Keratinocyte (primary cell): ENCODE data around the gene PAX3. TPM values are rescaled to one million over a fixed set of nuclear protein-coding genes. Genes with fewer than 3 reads are reported as not detected.

Experiments used
- DNase-seq: peaks from one replicate; pipeline ENCODE4 v3.0.0-alpha.2; 2011; ENCODE audit warnings: low read depth, missing footprints, low spot score
- FAIRE-seq: peaks from 2 replicates; lab custom pipeline; 2011; peaks lifted over from hg19 to GRCh38; lab: Jason Lieb, UNC
- H2AFZ ChIP-seq: 2 replicates; pipeline ENCODE4 v1.6.0; 2012; ENCODE audit warnings: low read length, control low read depth, inconsistent platforms; ENCODE audit not compliant: control insufficient read depth
- H3K27ac ChIP-seq: 2 replicates; pipeline ENCODE4 v1.5.1; 2011; ENCODE audit warnings: low read length; ENCODE audit not compliant: control insufficient read depth, insufficient read depth
- H3K27me3 ChIP-seq: 3 replicates; pipeline ENCODE4 v1.6.0; 2011; ENCODE audit warnings: low read length; ENCODE audit not compliant: control insufficient read depth, insufficient read depth; ENCODE audit errors: extremely low read depth
- H3K36me3 ChIP-seq, 2 experiments: 2 replicates in 1 of 2; 3 replicates in 1 of 2; pipeline ENCODE4 v1.5.1; 2011; ENCODE audit warnings: low read length in 2 of 2, mild to moderate bottlenecking in 1 of 2; ENCODE audit not compliant: control insufficient read depth in 2 of 2, insufficient read depth in 2 of 2; ENCODE audit errors: extremely low read depth in 1 of 2
- H3K4me1 ChIP-seq: 3 replicates; pipeline ENCODE4 v1.5.1; 2011; ENCODE audit warnings: low read length; ENCODE audit not compliant: control insufficient read depth, insufficient read depth; ENCODE audit errors: extremely low read depth
- H3K4me2 ChIP-seq: 3 replicates; pipeline ENCODE4 v1.6.0; 2011; ENCODE audit warnings: low read depth, low read length; ENCODE audit not compliant: control insufficient read depth, insufficient read depth; ENCODE audit errors: extremely low read depth
- H3K4me3 ChIP-seq, 3 experiments: fragments of 200-600 bp in 1 of 3; sonication (generic) in 1 of 3; 2 replicates in 2 of 3; 3 replicates in 1 of 3; pipeline ENCODE4 v1.5.1; 2011 to 2016; ENCODE audit warnings: low read length in 3 of 3, mild to moderate bottlenecking in 3 of 3, control low read depth in 2 of 3, inconsistent platforms in 1 of 3, low read depth in 1 of 3, mixed read lengths in 1 of 3, mixed run types in 1 of 3, moderate library complexity in 1 of 3; ENCODE audit not compliant: control insufficient read depth in 2 of 3, insufficient read depth in 2 of 3; ENCODE audit errors: extremely low read depth in 1 of 3
- H3K79me2 ChIP-seq: 2 replicates; pipeline ENCODE4 v1.6.0; 2012; ENCODE audit warnings: low read length; ENCODE audit not compliant: control insufficient read depth, insufficient read depth
- H3K9ac ChIP-seq: 3 replicates; pipeline ENCODE4 v1.6.0; 2011; ENCODE audit warnings: low read length; ENCODE audit not compliant: control insufficient read depth, insufficient read depth; ENCODE audit errors: extremely low read depth
- H3K9me1 ChIP-seq: 3 replicates; pipeline ENCODE4 v1.6.0; 2011; ENCODE audit warnings: low read length; ENCODE audit not compliant: control insufficient read depth, insufficient read depth; ENCODE audit errors: extremely low read depth
- H3K9me3 ChIP-seq: 2 replicates; pipeline ENCODE4 v1.5.1; 2012; ENCODE audit warnings: low read depth, low read length; ENCODE audit not compliant: control insufficient read depth
- H4K20me1 ChIP-seq: 3 replicates; pipeline ENCODE4 v1.6.0; 2011; ENCODE audit warnings: low read length; ENCODE audit not compliant: control insufficient read depth, insufficient read depth; ENCODE audit errors: extremely low read depth
- EZH2 ChIP-seq: IDR thresholded peaks from one replicate; pipeline ENCODE4 v1.6.1; 2012; ENCODE audit warnings: inconsistent platforms, mild to moderate bottlenecking, low read length, moderate library complexity
- dilution Hi-C: fragments of 300-500 bp; cut with MboI; formaldehyde crosslinking; loops from one replicate; pipeline ENCODE4 v1.7.0; 2020; ENCODE audit warnings: low sequenced_read_pairs; ENCODE audit not compliant: extremely low pct_ligation_motif_present
- polyA plus RNA-seq, 5 experiments: library from polyadenylated mRNA; depleted of rRNA in 3 of 5; stranded (reverse) in 3 of 5; stranded (forward) in 1 of 5; unstranded in 1 of 5; fragments of >200 nt; gene quantifications; 1 replicate in 1 of 5; 2 replicates in 3 of 5; 3 replicates in 1 of 5; pipeline versions ENCODE4 v1.2.1 to v1.2.3, GENCODE V29; 2011 to 2012; ENCODE audit warnings: missing spikeins in 2 of 5, low read depth in 1 of 5, low replicate concordance in 1 of 5
- TF ChIP-seq, protein P1 (sequence below), 3 experiments: IDR thresholded peaks in 1 of 3; conservative IDR thresholded peaks in 1 of 3; optimal IDR thresholded peaks in 1 of 3; 2 replicates in 2 of 3; 3 replicates in 1 of 3; pipeline versions ENCODE3 to v1.5.1; 2011; ENCODE audit warnings: low read length in 3 of 3, mild to moderate bottlenecking in 3 of 3, moderate library complexity in 2 of 3, control low read depth in 1 of 3, inconsistent platforms in 1 of 3; ENCODE audit not compliant: insufficient read depth in 2 of 3; ENCODE audit errors: extremely low read depth in 1 of 3

Gene PAX3
- polyA plus RNA-seq, 1 donor (not counting 4 experiments of a cell fraction or from before 2014, with no cell fraction given), result not detected

DNA sequence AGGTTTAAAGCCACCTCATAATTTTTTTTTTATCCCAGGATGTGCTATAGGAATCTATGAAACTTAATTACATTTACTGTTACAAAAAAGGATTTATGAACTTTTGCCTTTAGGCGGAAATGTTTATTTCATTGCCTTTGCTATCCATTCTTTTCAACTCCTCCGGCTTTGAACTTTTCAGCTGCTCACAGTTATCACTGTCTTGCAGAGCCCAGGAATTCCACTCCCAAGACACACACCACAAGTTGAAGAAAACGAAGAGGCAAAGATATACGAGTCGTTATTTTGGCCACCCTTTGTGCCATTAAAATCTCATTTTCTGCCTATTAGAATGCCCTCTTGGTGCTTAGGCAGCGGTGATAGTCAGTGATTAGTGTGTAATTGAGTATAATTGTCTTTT lies 80.0 kb downstream of the PAX3 start:
- H3K27me3 ChIP-seq, result peaks cover 4% of the 10 kb centered on the region
- H3K27ac ChIP-seq, result no peak overlapping the region
- H3K4me1 ChIP-seq, result no peaks in the 10 kb centered on the region
- no peaks in the 10 kb centered on the region for H3K9me3 ChIP-seq
- TF ChIP-seq, protein P1, sequence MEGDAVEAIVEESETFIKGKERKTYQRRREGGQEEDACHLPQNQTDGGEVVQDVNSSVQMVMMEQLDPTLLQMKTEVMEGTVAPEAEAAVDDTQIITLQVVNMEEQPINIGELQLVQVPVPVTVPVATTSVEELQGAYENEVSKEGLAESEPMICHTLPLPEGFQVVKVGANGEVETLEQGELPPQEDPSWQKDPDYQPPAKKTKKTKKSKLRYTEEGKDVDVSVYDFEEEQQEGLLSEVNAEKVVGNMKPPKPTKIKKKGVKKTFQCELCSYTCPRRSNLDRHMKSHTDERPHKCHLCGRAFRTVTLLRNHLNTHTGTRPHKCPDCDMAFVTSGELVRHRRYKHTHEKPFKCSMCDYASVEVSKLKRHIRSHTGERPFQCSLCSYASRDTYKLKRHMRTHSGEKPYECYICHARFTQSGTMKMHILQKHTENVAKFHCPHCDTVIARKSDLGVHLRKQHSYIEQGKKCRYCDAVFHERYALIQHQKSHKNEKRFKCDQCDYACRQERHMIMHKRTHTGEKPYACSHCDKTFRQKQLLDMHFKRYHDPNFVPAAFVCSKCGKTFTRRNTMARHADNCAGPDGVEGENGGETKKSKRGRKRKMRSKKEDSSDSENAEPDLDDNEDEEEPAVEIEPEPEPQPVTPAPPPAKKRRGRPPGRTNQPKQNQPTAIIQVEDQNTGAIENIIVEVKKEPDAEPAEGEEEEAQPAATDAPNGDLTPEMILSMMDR (optimal IDR thresholded peaks at IDR 0.05 in 1 of 3, IDR thresholded peaks at IDR 0.05 in 1 of 3, conservative IDR thresholded peaks at IDR 0.05 in 1 of 3; ENCODE audit: extremely low read depth in 1 of 3, insufficient read depth in 2 of 3, low read length in 3 of 3), result no peak
- no peaks in the 10 kb centered on the region for H4K20me1 ChIP-seq
- no peaks in the 10 kb centered on the region for H3K36me3 ChIP-seq
- H2AFZ ChIP-seq, result no peak overlapping the region
- no peak overlapping the region for H3K4me2 ChIP-seq
- no peak overlapping the region for H3K9ac ChIP-seq
- FAIRE-seq (no peak), DNase-seq (no peak)
- H3K79me2 ChIP-seq, result no peaks in the 10 kb centered on the region
- no peaks in the 10 kb centered on the region for H3K9me1 ChIP-seq
- H3K4me3 ChIP-seq, result no peak overlapping the region
- dilution Hi-C loops, result no loop called here

DNA sequence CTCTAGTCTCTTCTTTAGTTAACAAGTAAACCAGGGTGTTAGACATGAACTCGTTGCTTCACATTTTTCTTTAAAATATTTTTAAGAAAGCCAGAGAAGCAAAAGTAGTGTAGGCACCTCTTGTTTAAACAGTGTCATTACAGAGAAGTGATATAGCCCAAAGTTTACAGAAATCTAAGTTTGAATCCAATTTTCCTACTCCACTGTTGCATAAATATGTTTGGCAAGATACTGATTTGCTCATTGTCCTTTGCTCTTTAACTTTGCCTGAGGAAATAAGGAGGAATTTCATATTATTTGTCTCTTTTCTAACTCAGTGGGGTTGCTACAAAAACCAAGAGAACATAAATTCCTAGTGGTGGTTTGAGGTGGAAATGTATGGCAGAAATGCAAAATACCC lies 81.1 kb downstream of the PAX3 start:
- FAIRE-seq (no peak), DNase-seq (no peak)
- Histone ChIP-seq H4K20me1 (no peaks in the 10 kb centered on the region), H2AFZ (no peak overlapping the region), H3K4me3 (no peak overlapping the region), H3K9me1 (no peaks in the 10 kb centered on the region), H3K9ac (no peak overlapping the region), H3K4me1 (no peaks in the 10 kb centered on the region), H3K36me3 (no peaks in the 10 kb centered on the region), H3K4me2 (no peak overlapping the region), H3K27me3 (peaks cover 4% of the 10 kb centered on the region), H3K79me2 (no peaks in the 10 kb centered on the region), H3K9me3 (no peaks in the 10 kb centered on the region), H3K27ac (no peak overlapping the region)
- dilution Hi-C loops, result no loop called here
- TF ChIP-seq EZH2, result no peak
- TF ChIP-seq, protein P1 (optimal IDR thresholded peaks at IDR 0.05 in 1 of 3, IDR thresholded peaks at IDR 0.05 in 1 of 3, conservative IDR thresholded peaks at IDR 0.05 in 1 of 3; ENCODE audit: extremely low read depth in 1 of 3, insufficient read depth in 2 of 3, low read length in 3 of 3), result no peak
